Measurements from ENCODE around the gene SUN1.

The SUN1 gene

GRCh38 chr7:897771-898376 lies 65.6 kb downstream of the SUN1 start:
- no peak for ATAC-seq
- TF ChIP-seq ZC3H10 (CRISPR knock-in tag; IDR thresholded peaks at IDR 0.05) (no peak), TOX (CRISPR knock-in tag; IDR thresholded peaks at IDR 0.05; ENCODE audit: borderline replicate concordance) (no peak), GLIS3 (CRISPR knock-in tag; IDR thresholded peaks at IDR 0.05) (no peak), ESRRG (CRISPR knock-in tag; IDR thresholded peaks at IDR 0.05) (no peak), TCF4 (CRISPR knock-in tag; IDR thresholded peaks at IDR 0.05; ENCODE audit: borderline replicate concordance) (no peak), BACH2 (CRISPR knock-in tag; IDR thresholded peaks at IDR 0.05; ENCODE audit: borderline replicate concordance) (no peak), SNAI2 (CRISPR knock-in tag; IDR thresholded peaks at IDR 0.05) (no peak), TSHZ2 (CRISPR knock-in tag; IDR thresholded peaks at IDR 0.05) (no peak), OSR1 (CRISPR knock-in tag; IDR thresholded peaks at IDR 0.05) (no peak), ZNF565 (CRISPR knock-in tag; conservative IDR thresholded peaks at IDR 0.05; ENCODE audit: low read depth) (no peak), PPARA (CRISPR knock-in tag; IDR thresholded peaks at IDR 0.05; ENCODE audit: borderline replicate concordance) (no peak), ZNF70 (CRISPR knock-in tag; IDR thresholded peaks at IDR 0.05) (no peak), ZFP3 (CRISPR knock-in tag; IDR thresholded peaks at IDR 0.05) (no peak), CSRNP3 (CRISPR knock-in tag; IDR thresholded peaks at IDR 0.05) (no peak), ARNTL (CRISPR knock-in tag; IDR thresholded peaks at IDR 0.05; ENCODE audit: borderline replicate concordance, low read depth) (no peak), CREB5 (CRISPR knock-in tag; IDR thresholded peaks at IDR 0.05; ENCODE audit: low read depth) (no peak)

- ATAC-seq: no peak
These were observed 66.2 kb downstream of the SUN1 start for GRCh38 chr7:898460-898854.

More at GRCh38 chr7:898460-898854, 66.2 kb downstream of the SUN1 start:
- no peak for TF ChIP-seq ZNF8 (CRISPR knock-in tag; IDR thresholded peaks at IDR 0.05)
- no peak for TF ChIP-seq CSDC2 (CRISPR knock-in tag; IDR thresholded peaks at IDR 0.05)
- TF ChIP-seq ISL1 (CRISPR knock-in tag; IDR thresholded peaks at IDR 0.05): no peak
- TF ChIP-seq SNAI2 (CRISPR knock-in tag; IDR thresholded peaks at IDR 0.05): no peak
- no peak for TF ChIP-seq TSHZ2 (CRISPR knock-in tag; IDR thresholded peaks at IDR 0.05)
- no peak for TF ChIP-seq CREB5 (CRISPR knock-in tag; IDR thresholded peaks at IDR 0.05; ENCODE audit: low read depth)
- TF ChIP-seq ZNF565 (CRISPR knock-in tag; conservative IDR thresholded peaks at IDR 0.05; ENCODE audit: low read depth): no peak

Data from SK-N-SH treated with all-trans-retinoic acid at 6 μM for 48 hours (cell line).